Upper lobe of left lung (tissue), 4 donors: ENCODE data around the gene TSPEAR.

ENCODE experiments used
- EP300 ChIP-seq, 4 donors: sonication (generic); formaldehyde crosslinking; IDR thresholded peaks; one replicate each; pipeline ENCODE4 v1.5.1; 2017; ENCODE audit warnings: antibody characterized with exemption in 4 of 4, control low read depth in 2 of 4
- POLR2A ChIP-seq, 4 donors: fragments of 450-650 bp; IDR thresholded peaks; one replicate each; pipeline ENCODE4 v1.5.1; 2016 to 2017; ENCODE audit warnings: antibody characterized with exemption in 4 of 4, mild to moderate bottlenecking in 2 of 4
- POLR2AphosphoS5 ChIP-seq, 2 donors: sonication (generic); formaldehyde crosslinking; IDR thresholded peaks; one replicate each; pipeline ENCODE4 v1.5.1; 2017; ENCODE audit warnings: antibody characterized with exemption in 2 of 2
- TF ChIP-seq, protein P1 (sequence below), 6 experiments: fragments of 450-650 bp in 4 of 6; fragments of 200-600 bp in 2 of 6; sonication (generic) in 2 of 6; IDR thresholded peaks; one replicate each; pipeline ENCODE4 v1.5.1; 2016 to 2019; ENCODE audit warnings: antibody characterized with exemption in 6 of 6

DNA sequence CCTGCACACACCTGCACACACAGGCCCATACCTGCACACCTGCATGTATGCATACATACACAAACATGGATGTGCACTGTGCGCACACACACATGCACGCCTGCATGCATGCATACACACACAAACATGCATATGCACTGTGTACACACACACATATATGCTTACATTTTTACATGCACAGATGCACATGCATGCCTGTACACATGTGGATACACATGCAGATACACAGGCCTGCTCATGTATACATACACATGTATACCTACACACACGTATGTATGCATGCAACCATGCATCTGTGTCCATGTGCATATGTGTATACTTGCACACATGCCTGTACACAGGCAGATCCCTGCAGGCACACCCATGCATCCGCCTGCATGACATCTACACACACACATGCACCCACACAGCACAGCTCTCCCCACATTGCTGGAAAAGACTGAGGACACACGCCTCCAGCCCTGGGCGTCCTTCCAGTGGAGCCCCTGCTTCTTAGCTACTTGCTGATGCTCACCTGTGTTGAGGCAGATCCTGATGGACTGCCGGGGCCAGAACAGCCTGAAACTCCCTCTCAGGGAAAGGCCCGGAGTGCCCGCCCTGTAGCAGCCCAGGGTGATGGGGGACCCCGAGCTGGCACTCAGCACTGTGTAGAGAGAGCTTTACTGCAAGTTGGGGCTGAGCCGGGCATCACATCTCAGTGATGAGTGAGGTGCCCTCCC, 200.0 kb downstream of the TSPEAR start:
- TF ChIP-seq, protein P1, sequence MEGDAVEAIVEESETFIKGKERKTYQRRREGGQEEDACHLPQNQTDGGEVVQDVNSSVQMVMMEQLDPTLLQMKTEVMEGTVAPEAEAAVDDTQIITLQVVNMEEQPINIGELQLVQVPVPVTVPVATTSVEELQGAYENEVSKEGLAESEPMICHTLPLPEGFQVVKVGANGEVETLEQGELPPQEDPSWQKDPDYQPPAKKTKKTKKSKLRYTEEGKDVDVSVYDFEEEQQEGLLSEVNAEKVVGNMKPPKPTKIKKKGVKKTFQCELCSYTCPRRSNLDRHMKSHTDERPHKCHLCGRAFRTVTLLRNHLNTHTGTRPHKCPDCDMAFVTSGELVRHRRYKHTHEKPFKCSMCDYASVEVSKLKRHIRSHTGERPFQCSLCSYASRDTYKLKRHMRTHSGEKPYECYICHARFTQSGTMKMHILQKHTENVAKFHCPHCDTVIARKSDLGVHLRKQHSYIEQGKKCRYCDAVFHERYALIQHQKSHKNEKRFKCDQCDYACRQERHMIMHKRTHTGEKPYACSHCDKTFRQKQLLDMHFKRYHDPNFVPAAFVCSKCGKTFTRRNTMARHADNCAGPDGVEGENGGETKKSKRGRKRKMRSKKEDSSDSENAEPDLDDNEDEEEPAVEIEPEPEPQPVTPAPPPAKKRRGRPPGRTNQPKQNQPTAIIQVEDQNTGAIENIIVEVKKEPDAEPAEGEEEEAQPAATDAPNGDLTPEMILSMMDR (IDR thresholded peaks at IDR 0.05) = no peak
- no peak for TF ChIP-seq POLR2A (IDR thresholded peaks at IDR 0.05)
- TF ChIP-seq POLR2AphosphoS5 (IDR thresholded peaks at IDR 0.05) = no peak
- no peak for TF ChIP-seq EP300 (IDR thresholded peaks at IDR 0.05)
